ENCODE results near the gene ELOVL1.

ELOVL1 gene

DNA sequence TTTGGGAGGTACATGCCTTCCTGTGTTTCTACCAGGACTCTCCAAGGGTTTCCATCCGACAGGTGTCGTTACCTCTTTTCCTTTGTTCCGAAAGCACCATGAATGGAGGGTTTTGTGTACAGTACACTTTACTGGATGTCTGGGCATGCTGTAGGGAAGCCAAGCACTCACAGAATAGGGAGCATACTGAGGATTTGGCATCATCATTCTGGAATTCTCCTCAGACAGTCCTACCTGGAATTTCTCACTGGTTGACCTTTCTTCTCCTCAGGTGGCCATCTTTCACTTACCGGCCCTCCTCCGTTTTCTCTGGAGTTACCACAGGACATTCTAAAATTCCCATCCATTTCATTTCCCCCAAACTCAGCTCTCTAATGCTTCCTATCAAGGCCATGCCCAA, 36.1 kb downstream of the ELOVL1 start:
- POLR2A ChIA-PET: no interaction called here
- TF ChIP-seq ELF4 (IDR thresholded peaks at IDR 0.05) (no peak), HDGF (IDR thresholded peaks at IDR 0.05; ENCODE audit: borderline replicate concordance) (no peak), NFRKB (IDR thresholded peaks at IDR 0.05) (no peak), BHLHE40 (IDR thresholded peaks at IDR 0.05; ENCODE audit: borderline replicate concordance) (no peak), FOXK2 (IDR thresholded peaks at IDR 0.05) (no peak), SP1 (IDR thresholded peaks at IDR 0.05) (no peak), ARNT (IDR thresholded peaks at IDR 0.05) (no peak), LEF1 (IDR thresholded peaks at IDR 0.05; ENCODE audit: borderline replicate concordance) (no peak), FOXA1 (IDR thresholded peaks at IDR 0.05) (no peak), SUZ12 (IDR thresholded peaks at IDR 0.05) (no peak)
- TF ChIP-seq, protein P1, sequence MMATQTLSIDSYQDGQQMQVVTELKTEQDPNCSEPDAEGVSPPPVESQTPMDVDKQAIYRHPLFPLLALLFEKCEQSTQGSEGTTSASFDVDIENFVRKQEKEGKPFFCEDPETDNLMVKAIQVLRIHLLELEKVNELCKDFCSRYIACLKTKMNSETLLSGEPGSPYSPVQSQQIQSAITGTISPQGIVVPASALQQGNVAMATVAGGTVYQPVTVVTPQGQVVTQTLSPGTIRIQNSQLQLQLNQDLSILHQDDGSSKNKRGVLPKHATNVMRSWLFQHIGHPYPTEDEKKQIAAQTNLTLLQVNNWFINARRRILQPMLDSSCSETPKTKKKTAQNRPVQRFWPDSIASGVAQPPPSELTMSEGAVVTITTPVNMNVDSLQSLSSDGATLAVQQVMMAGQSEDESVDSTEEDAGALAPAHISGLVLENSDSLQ (IDR thresholded peaks at IDR 0.05): no peak
- CTCF ChIA-PET: no interaction called here
- no peak for DNase-seq (ENCODE audit: extremely low spot score)

DNA sequence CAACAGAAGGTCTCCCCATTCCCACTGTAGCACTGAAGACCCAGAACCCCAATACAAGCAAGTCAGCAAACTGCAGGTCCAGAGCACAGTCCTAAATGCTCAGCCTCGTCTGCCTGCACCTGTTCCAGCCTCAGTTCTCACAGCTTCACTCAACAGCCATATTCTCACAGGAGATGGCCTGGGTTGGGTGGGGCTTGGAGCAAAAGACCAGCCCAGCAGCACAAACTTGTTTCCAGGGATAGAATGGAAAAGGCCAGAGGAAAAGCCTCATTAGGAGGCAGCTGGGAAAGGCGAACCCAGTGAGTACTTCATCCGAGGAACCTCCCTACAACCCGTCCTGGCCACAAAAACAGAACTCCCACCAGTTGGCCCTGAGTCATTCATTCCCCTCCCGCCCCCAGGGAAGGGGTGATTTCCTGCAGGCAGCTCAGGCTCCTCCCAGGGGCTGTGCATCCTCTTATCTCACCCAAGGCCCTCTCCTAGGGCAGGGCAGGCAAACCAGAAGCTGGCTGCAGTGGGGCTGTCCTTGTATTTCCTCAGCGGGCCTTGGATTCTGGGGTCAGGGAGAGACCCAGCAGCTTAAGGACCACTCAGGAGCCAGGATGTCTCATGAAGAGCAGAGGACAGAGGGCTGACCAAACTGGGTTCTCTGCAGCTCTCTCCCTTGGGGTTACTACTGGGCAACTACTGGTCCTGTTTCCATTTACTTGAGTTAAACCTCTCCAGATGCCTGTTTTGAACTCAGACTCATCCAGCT, 37.6 kb downstream of the ELOVL1 start:
- TF ChIP-seq FOXK2 (IDR thresholded peaks at IDR 0.05) (no peak), SP1 (IDR thresholded peaks at IDR 0.05) (no peak), LEF1 (IDR thresholded peaks at IDR 0.05; ENCODE audit: borderline replicate concordance) (no peak)
- CTCF ChIA-PET: no interaction called here
- DNase-seq (ENCODE audit: extremely low spot score): no peak
- POLR2A ChIA-PET: interaction anchor here (0.8 to 0.9 kb wide), 3 partner anchors 18 to 37 kb away, joined by 3 to 4 read pairs (median 3); partner anchors contain the start of gene CDC20

DNA sequence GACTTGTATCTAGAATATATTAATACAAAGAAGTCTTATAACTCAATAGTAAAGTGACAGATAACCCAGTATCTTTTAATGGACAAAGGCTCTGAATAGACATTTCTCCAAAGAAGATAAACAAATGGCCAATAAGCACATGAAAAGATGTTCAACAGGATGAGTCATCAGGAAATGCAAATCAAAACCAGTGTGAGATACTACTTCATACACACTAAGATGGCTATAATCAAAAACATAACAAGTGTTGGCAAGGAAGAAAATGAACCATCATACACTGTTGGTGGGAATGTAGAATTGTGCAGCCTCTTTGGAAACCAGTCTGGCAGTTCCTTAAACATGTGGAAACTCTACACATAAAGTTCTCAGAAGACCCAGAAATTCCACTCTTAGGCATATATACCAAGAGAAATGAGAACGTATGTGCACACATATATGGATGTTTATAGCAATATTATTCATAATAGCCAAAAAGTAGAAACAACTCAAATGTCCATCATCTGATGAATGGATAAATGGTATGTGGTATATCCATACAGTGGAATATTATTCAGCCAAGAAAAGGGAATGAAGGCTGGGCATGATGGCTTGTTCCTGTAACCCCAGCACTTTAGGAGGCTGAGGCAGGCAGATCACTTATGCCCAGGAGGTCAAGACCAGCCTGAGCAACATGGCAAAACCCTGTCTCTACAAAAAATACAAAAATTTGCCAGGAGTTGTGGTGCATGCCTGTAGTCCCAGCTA, 40.1 kb downstream of the ELOVL1 start:
- ChIA-PET CTCF (no interaction called here), POLR2A (no interaction called here)
- DNase-seq (ENCODE audit: extremely low spot score): no peak
- TF ChIP-seq TARDBP (IDR thresholded peaks at IDR 0.05) (no peak), FOXK2 (IDR thresholded peaks at IDR 0.05) (no peak), ELF4 (IDR thresholded peaks at IDR 0.05) (no peak), FOXM1 (IDR thresholded peaks at IDR 0.05; ENCODE audit: borderline replicate concordance) (no peak), LEF1 (IDR thresholded peaks at IDR 0.05; ENCODE audit: borderline replicate concordance) (no peak), CTBP1 (IDR thresholded peaks at IDR 0.05; ENCODE audit: borderline replicate concordance) (no peak)

DNA sequence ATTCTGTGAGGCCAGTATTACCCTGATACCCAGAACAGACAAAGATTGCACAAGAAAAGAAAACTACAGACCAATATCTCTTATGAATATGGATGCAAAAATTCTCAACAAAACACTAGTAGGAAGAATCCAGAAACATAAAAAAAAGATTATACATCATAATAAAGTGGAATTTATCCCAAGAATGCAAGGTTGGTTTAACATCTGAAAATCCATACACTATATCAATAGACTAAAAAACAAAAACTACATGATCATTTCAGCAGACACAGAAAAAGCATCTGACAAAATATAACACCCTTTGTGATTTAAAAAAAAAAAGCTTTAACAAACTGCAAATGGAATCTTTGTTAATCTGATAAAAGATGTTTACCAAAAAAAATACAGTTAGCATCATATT, 42.4 kb downstream of the ELOVL1 start:
- no peak for DNase-seq (ENCODE audit: extremely low spot score)
- CTCF ChIA-PET: no interaction called here
- POLR2A ChIA-PET: interaction anchor here (0.5 kb wide), 1 partner anchor 9 kb away, joined by 3 read pairs; no protein-coding TSS in a partner anchor
- TF ChIP-seq SUZ12 (IDR thresholded peaks at IDR 0.05) (no peak), TARDBP (IDR thresholded peaks at IDR 0.05) (no peak), BHLHE40 (IDR thresholded peaks at IDR 0.05; ENCODE audit: borderline replicate concordance) (no peak), NFRKB (IDR thresholded peaks at IDR 0.05) (no peak), ZNF384 (IDR thresholded peaks at IDR 0.05) (no peak), SP1 (IDR thresholded peaks at IDR 0.05) (no peak), ELF4 (IDR thresholded peaks at IDR 0.05) (no peak), FOXM1 (IDR thresholded peaks at IDR 0.05; ENCODE audit: borderline replicate concordance) (no peak), ARNT (IDR thresholded peaks at IDR 0.05) (no peak), LEF1 (IDR thresholded peaks at IDR 0.05; ENCODE audit: borderline replicate concordance) (no peak), FOXK2 (IDR thresholded peaks at IDR 0.05) (no peak), FOXA1 (IDR thresholded peaks at IDR 0.05) (no peak), HDGF (IDR thresholded peaks at IDR 0.05; ENCODE audit: borderline replicate concordance) (no peak), L3MBTL2 (conservative IDR thresholded peaks at IDR 0.05) (no peak), CTBP1 (IDR thresholded peaks at IDR 0.05; ENCODE audit: borderline replicate concordance) (no peak)
- TF ChIP-seq, protein P1 (IDR thresholded peaks at IDR 0.05): no peak

DNA sequence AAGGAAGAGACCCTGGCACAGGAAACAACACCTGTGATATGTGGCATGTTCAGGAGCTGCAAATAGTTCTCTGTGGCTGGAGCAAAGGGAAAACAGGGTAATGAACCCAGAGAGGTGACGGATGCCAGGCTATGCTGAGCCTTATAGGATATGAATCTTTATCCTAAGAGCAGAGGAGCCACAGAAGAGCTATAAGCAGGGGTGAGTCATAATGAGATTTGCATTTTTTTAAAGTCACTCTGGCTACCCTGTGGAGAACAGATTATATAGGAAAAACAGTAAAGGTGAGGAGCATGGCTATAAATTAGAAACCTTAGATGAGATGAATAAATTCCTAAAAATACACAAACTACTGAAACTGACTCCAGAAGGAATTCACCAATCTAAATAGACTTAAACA, 43.0 kb downstream of the ELOVL1 start:
- ChIA-PET CTCF (no interaction called here), POLR2A (no interaction called here)
- DNase-seq (ENCODE audit: extremely low spot score): no peak
- TF ChIP-seq, protein P1 (IDR thresholded peaks at IDR 0.05): no peak
- TF ChIP-seq ZNF384 (IDR thresholded peaks at IDR 0.05): no peak
- TF ChIP-seq ELF4 (IDR thresholded peaks at IDR 0.05): no peak

DNA sequence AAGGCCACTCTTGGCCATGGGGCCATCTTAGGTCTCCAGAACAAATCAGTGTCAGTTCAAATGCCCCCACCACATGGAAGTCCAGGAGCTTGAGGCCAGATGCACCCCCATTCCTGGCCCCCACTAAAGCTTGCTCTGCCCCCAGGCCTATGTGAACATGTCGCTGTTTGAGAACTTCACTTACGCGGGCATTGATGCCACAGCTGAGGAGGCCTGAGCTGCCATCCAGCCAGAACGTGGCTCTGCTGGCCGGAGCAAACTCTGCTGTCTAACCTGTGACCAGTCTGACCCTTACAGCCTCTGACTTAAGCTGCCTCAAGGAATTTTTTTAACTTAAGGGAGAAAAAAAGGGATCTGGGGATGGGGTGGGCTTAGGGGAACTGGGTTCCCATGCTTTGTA, 45.3 kb downstream of the ELOVL1 start:
- ChIA-PET POLR2A (no interaction called here), CTCF (no interaction called here)
- TF ChIP-seq FOXK2 (IDR thresholded peaks at IDR 0.05): no peak
- TF ChIP-seq HDGF (IDR thresholded peaks at IDR 0.05; ENCODE audit: borderline replicate concordance): no peak
- TF ChIP-seq FOXM1 (IDR thresholded peaks at IDR 0.05; ENCODE audit: borderline replicate concordance): no peak
- TF ChIP-seq, protein P1 (IDR thresholded peaks at IDR 0.05): no peak
- no peak for TF ChIP-seq CTBP1 (IDR thresholded peaks at IDR 0.05; ENCODE audit: borderline replicate concordance)
- no peak for TF ChIP-seq TARDBP (IDR thresholded peaks at IDR 0.05)
- no peak for TF ChIP-seq FOXA1 (IDR thresholded peaks at IDR 0.05)
- no peak for TF ChIP-seq LEF1 (IDR thresholded peaks at IDR 0.05; ENCODE audit: borderline replicate concordance)
- TF ChIP-seq ARNT (IDR thresholded peaks at IDR 0.05): no peak
- no peak for TF ChIP-seq ZNF384 (IDR thresholded peaks at IDR 0.05)
- TF ChIP-seq L3MBTL2 (conservative IDR thresholded peaks at IDR 0.05): no peak
- no peak for TF ChIP-seq NFRKB (IDR thresholded peaks at IDR 0.05)
- no peak for TF ChIP-seq SUZ12 (IDR thresholded peaks at IDR 0.05)
- TF ChIP-seq BHLHE40 (IDR thresholded peaks at IDR 0.05; ENCODE audit: borderline replicate concordance): no peak
- TF ChIP-seq ELF4 (IDR thresholded peaks at IDR 0.05): no peak
- TF ChIP-seq SP1 (IDR thresholded peaks at IDR 0.05): no peak
- DNase-seq (ENCODE audit: extremely low spot score): no peak
